Heart left ventricle (tissue), 13 donors: Measurements from ENCODE around the gene NCLN.

Experiments
- CTCF ChIP-seq, 12 donors: fragments of 200-600 bp; sonication (generic) in 4 of 12; IDR thresholded peaks; one replicate each; pipeline versions ENCODE4 v1.5.0 to v1.8.0; 2018 to 2022; ENCODE audit warnings: antibody characterized with exemption in 12 of 12, mild to moderate bottlenecking in 5 of 12
- POLR2A ChIP-seq, 2 donors: fragments of 450-650 bp; IDR thresholded peaks; one replicate each; pipeline ENCODE4 v1.6.1; 2017; ENCODE audit warnings: antibody characterized with exemption in 2 of 2, mild to moderate bottlenecking in 2 of 2, moderate library complexity in 2 of 2
- donor health status: ischemic (EF 13 %, LVEDD 7.1; RV severe dilation, severe dysfunction).
- donor health status: DM: no; HTN: yes; CAD: no.
- donor health status: DM: no; HTN: no; CAD: no.
- donor health status: ischemic (EF 25% LVEDD 6.9; RV normal size, moderate dysfunction).
- donor health status: ischemic (EF 25% LVEDD 5.7; RV mildly dilated, moderate dysfunction).
- donor health status: ischemic (EF 35%, LVEDD 5.7; RV mildly dilated, moderate dysfunction).
- donor health status: nonischemic (EF 11% LVEDD 7.7; RV severe dilation, severe dysfunction).
- donor health status: DM: yes; HTN: yes; CAD: no.
- donor health status: PGD.
- donor health status: ischemic (EF 29% LVEDD 5.4; RV normal size, mild dysfunction).
- donor health status: nonischemic (EF 23%, LVEDD 6.1; RV moderate dilation, normal function).

DNA sequence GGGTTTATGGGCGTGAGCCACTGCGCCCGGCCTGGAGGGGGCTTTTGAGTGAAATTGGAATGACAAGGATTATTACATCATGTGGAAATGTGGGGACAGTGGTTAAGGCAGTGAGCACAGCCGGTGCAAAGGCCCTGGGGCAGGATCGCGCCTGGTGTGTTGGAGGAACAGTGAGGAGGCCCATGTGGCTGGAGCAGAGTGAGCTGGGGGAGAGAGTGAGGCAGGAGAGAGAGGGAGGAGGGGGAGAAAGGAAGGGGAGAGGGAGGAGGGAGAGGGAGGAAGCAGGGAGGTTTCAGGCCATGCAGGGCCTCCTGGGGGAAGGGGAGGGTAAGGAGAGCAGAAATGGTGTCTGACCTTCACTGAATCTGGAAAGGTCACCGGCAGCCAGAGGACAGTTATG is 27.4 kb downstream of the NCLN start:
- TF ChIP-seq CTCF (IDR thresholded peaks at IDR 0.05): no peak
- TF ChIP-seq POLR2A (IDR thresholded peaks at IDR 0.05): no peak
